Measurements from ENCODE around the gene MAPRE2.

- TF ChIP-seq EZH2 (IDR thresholded peaks at IDR 0.05; ENCODE audit: low read length, unreplicated experiment) (no peak), CTCF (conservative IDR thresholded peaks at IDR 0.05; ENCODE audit: low read depth, low read length) (no peak)
These were observed 56.5 kb downstream of the MAPRE2 start for GRCh38 chr18:35097763-35098162.
